H1 (cell line): Measurements from ENCODE around the gene PRSS12. TPM values are rescaled to one million over a fixed set of nuclear protein-coding genes. Genes with fewer than 3 reads are reported as not detected.

Source experiments
- CTCF ChIA-PET: fragments of 300-600 bp; sonication (Branson Sonifier 250); formaldehyde crosslinking; loops from one replicate; lab custom pipeline; 2021; ENCODE audit not compliant: partially characterized antibody; lab: Charles Lee
- POLR2A ChIA-PET: fragments of 300-600 bp; sonication (Branson Sonifier 250); formaldehyde crosslinking; loops from one replicate; lab custom pipeline; 2021; ENCODE audit warnings: inconsistent platforms; ENCODE audit not compliant: partially characterized antibody; lab: Charles Lee
- DNase-seq, 2 experiments: peaks; one replicate each; pipeline versions ENCODE4 v3.0.0 to v3.0.0-alpha.2; 2010 to 2022; ENCODE audit warnings: low spot score in 2 of 2, low read depth in 1 of 2, mixed read lengths in 1 of 2
- FAIRE-seq: peaks from 2 replicates; lab custom pipeline; 2011; peaks lifted over from hg19 to GRCh38; lab: Jason Lieb, UNC
- H2AFZ ChIP-seq: 2 replicates; pipeline ENCODE4 v1.8.1; 2012; ENCODE audit warnings: low read length, inconsistent platforms
- H2AK5ac ChIP-seq: 2 replicates; pipeline ENCODE4 v1.6.1; 2013; ENCODE audit warnings: low read depth, low read length
- H2BK120ac ChIP-seq: replicated peaks from 2 replicates; pipeline ENCODE3; 2013; ENCODE audit warnings: low read depth, low read length, inconsistent platforms
- H2BK12ac ChIP-seq: 2 replicates; pipeline ENCODE4 v1.6.1; 2013; ENCODE audit warnings: low read depth, low read length
- H2BK15ac ChIP-seq: 2 replicates; pipeline ENCODE4 v1.6.1; 2013; ENCODE audit warnings: low read length
- H2BK20ac ChIP-seq: 2 replicates; pipeline ENCODE4 v1.6.1; 2013; ENCODE audit warnings: low read length
- H2BK5ac ChIP-seq: 2 replicates; pipeline ENCODE4 v1.6.1; 2013; ENCODE audit warnings: low read depth, low read length
- H3K14ac ChIP-seq: 2 replicates; pipeline ENCODE4 v1.6.1; 2013; ENCODE audit warnings: inconsistent platforms; ENCODE audit not compliant: insufficient read length
- H3K18ac ChIP-seq: 2 replicates; pipeline ENCODE4 v1.6.1; 2013; ENCODE audit warnings: low read length; ENCODE audit errors: extremely low read depth
- H3K23ac ChIP-seq: 2 replicates; pipeline ENCODE4 v1.6.1; 2013; ENCODE audit warnings: inconsistent platforms; ENCODE audit not compliant: insufficient read length
- H3K23me2 ChIP-seq: 2 replicates; pipeline ENCODE4 v1.6.1; 2013; ENCODE audit warnings: low read depth, low read length
- H3K27ac ChIP-seq: 2 replicates; pipeline ENCODE4 v1.6.1; 2011; ENCODE audit warnings: low read depth, low read length, inconsistent platforms
- H3K27me3 ChIP-seq, 4 experiments: replicated peaks in 1 of 4; 1 replicate in 1 of 4; 2 replicates in 3 of 4; pipeline versions ENCODE4 v1.6.1 to v1.8.1; 2011 to 2013; ENCODE audit warnings: low read length in 3 of 4, mild to moderate bottlenecking in 3 of 4, inconsistent platforms in 2 of 4, mixed read lengths in 2 of 4, moderate library complexity in 1 of 4; ENCODE audit not compliant: control insufficient read depth in 3 of 4, insufficient read depth in 3 of 4; ENCODE audit errors: extremely low read depth in 1 of 4
- H3K36me3 ChIP-seq, 4 experiments: 2 replicates each; pipeline versions ENCODE4 v1.6.1 to v1.8.1; 2011 to 2013; ENCODE audit warnings: mild to moderate bottlenecking in 4 of 4, low read length in 3 of 4, moderate library complexity in 2 of 4, control low read depth in 1 of 4, inconsistent platforms in 1 of 4; ENCODE audit not compliant: insufficient read depth in 4 of 4, control insufficient read depth in 2 of 4
- H3K4ac ChIP-seq: replicated peaks from 2 replicates; pipeline ENCODE3; 2013; ENCODE audit warnings: low read length, low read depth, mixed read lengths, inconsistent platforms; ENCODE audit not compliant: insufficient read length
- H3K4me1 ChIP-seq, 4 experiments: replicated peaks in 1 of 4; 1 replicate in 1 of 4; 2 replicates in 3 of 4; pipeline versions ENCODE4 v1.6.1 to v1.8.1; 2011 to 2013; ENCODE audit warnings: low read length in 3 of 4, inconsistent platforms in 2 of 4, mixed read lengths in 1 of 4; ENCODE audit not compliant: insufficient read depth in 4 of 4, control insufficient read depth in 3 of 4
- H3K4me2 ChIP-seq, 2 experiments: 2 replicates each; pipeline versions ENCODE4 v1.6.1 to v1.8.1; 2011 to 2013; ENCODE audit warnings: low read depth in 2 of 2, low read length in 2 of 2, control low read depth in 1 of 2, inconsistent platforms in 1 of 2, mild to moderate bottlenecking in 1 of 2; ENCODE audit not compliant: insufficient read depth in 1 of 2
- H3K4me3 ChIP-seq, 4 experiments: fragments of 200-600, 300-600 bp in 1 of 4; sonication (generic), shearing (Covaris generic), sonication (Bioruptor Twin) in 1 of 4; 2 replicates each; pipeline versions ENCODE4 v1.5.1 to v1.8.1; 2011 to 2016; ENCODE audit warnings: low read length in 4 of 4, low read depth in 3 of 4, control low read depth in 2 of 4, inconsistent platforms in 2 of 4, mild to moderate bottlenecking in 2 of 4, mixed read lengths in 1 of 4, moderate library complexity in 1 of 4; ENCODE audit not compliant: insufficient read depth in 2 of 4; ENCODE audit errors: extremely low read depth in 1 of 4
- H3K56ac ChIP-seq: replicated peaks from 2 replicates; pipeline ENCODE3; 2013; ENCODE audit warnings: low read depth, mild to moderate bottlenecking, mixed read lengths, low read length, inconsistent platforms; ENCODE audit not compliant: insufficient read length
- H3K79me1 ChIP-seq: 2 replicates; pipeline ENCODE4 v1.6.1; 2013; ENCODE audit warnings: low read depth, low read length, control low read depth
- H3K79me2 ChIP-seq, 2 experiments: 2 replicates each; pipeline versions ENCODE4 v1.6.1 to v1.8.1; 2012 to 2013; ENCODE audit warnings: low read length in 2 of 2, mild to moderate bottlenecking in 2 of 2, inconsistent platforms in 1 of 2; ENCODE audit not compliant: insufficient read depth in 2 of 2, control insufficient read depth in 1 of 2
- H3K9ac ChIP-seq, 4 experiments: replicated peaks in 1 of 4; 1 replicate in 1 of 4; 2 replicates in 3 of 4; pipeline versions ENCODE4 v1.6.1 to v1.8.1; 2011 to 2013; ENCODE audit warnings: low read depth in 3 of 4, low read length in 3 of 4, control low read depth in 2 of 4, mild to moderate bottlenecking in 2 of 4, moderate library complexity in 2 of 4, inconsistent platforms in 1 of 4; ENCODE audit errors: extremely low read depth in 1 of 4
- H3K9me3 ChIP-seq, 2 experiments: 2 replicates each; pipeline versions ENCODE4 v1.6.1 to v1.8.1; 2012 to 2013; ENCODE audit warnings: mild to moderate bottlenecking in 2 of 2, moderate library complexity in 2 of 2, control low read depth in 1 of 2, inconsistent platforms in 1 of 2, low read depth in 1 of 2, low read length in 1 of 2, mixed read lengths in 1 of 2; ENCODE audit not compliant: insufficient read depth in 2 of 2
- H4K20me1 ChIP-seq, 2 experiments: replicated peaks in 1 of 2; 2 replicates each; pipeline versions ENCODE3 to v1.8.1; 2011 to 2013; ENCODE audit warnings: inconsistent platforms in 2 of 2, low read length in 2 of 2, mild to moderate bottlenecking in 1 of 2; ENCODE audit not compliant: insufficient read depth in 2 of 2, control insufficient read depth in 1 of 2
- H4K5ac ChIP-seq: 2 replicates; pipeline ENCODE4 v1.6.1; 2013; ENCODE audit warnings: low read length, low read depth, mixed read lengths, inconsistent platforms; ENCODE audit not compliant: insufficient read length
- H4K8ac ChIP-seq: 2 replicates; pipeline ENCODE4 v1.8.0; 2013; ENCODE audit warnings: mild to moderate bottlenecking, moderate library complexity, low read length, inconsistent platforms; ENCODE audit not compliant: insufficient read depth; ENCODE audit errors: extremely low read depth
- H4K91ac ChIP-seq: replicated peaks from 2 replicates; pipeline ENCODE3; 2013; ENCODE audit warnings: low read length, mixed read lengths, inconsistent platforms; ENCODE audit not compliant: insufficient read length
- CBX8 ChIP-seq: fragments of 300-800, 300-1000 bp; sonication (generic); IDR thresholded peaks from 2 replicates; pipeline ENCODE4 v1.7.1; 2016; ENCODE audit warnings: low read depth, low read length, borderline replicate concordance
- CEBPB ChIP-seq: IDR thresholded peaks from 2 replicates; pipeline ENCODE4 v1.6.1; 2012; ENCODE audit warnings: low read depth, low read length
- EP300 ChIP-seq, 2 experiments: IDR thresholded peaks; 1 replicate in 1 of 2; 2 replicates in 1 of 2; pipeline ENCODE4 v1.6.1; 2011 to 2012; ENCODE audit warnings: low read depth in 2 of 2, low read length in 2 of 2, mild to moderate bottlenecking in 2 of 2, borderline replicate concordance in 1 of 2, inconsistent platforms in 1 of 2, moderate library complexity in 1 of 2
- JUND ChIP-seq: IDR thresholded peaks from 2 replicates; pipeline ENCODE4 v1.6.1; 2011; ENCODE audit warnings: mild to moderate bottlenecking, improper control_type of control experiment, low read length
- KDM4A ChIP-seq: IDR thresholded peaks from one replicate; pipeline ENCODE4 v1.7.1; 2012; ENCODE audit warnings: low read depth, mild to moderate bottlenecking, moderate library complexity, low read length, inconsistent platforms; ENCODE audit not compliant: severe bottlenecking
- RAD21 ChIP-seq, 2 experiments: IDR thresholded peaks in 1 of 2; conservative IDR thresholded peaks in 1 of 2; 2 replicates each; pipeline ENCODE4 v1.6.1; 2011; ENCODE audit warnings: low read depth in 2 of 2, low read length in 2 of 2, improper control_type of control experiment in 1 of 2, inconsistent platforms in 1 of 2, mild to moderate bottlenecking in 1 of 2, moderate library complexity in 1 of 2
- RFX5 ChIP-seq: IDR thresholded peaks from 2 replicates; pipeline ENCODE4 v1.6.1; 2011; ENCODE audit warnings: low read depth, low read length, improper control_type of control experiment, borderline replicate concordance
- RNF2 ChIP-seq: fragments of 200-900, 300-1000 bp; sonication (generic); IDR thresholded peaks from 2 replicates; pipeline ENCODE4 v1.7.1; 2016; ENCODE audit warnings: borderline replicate concordance, low read depth, mild to moderate bottlenecking, antibody characterized with exemption, low read length; ENCODE audit not compliant: poor library complexity, severe bottlenecking; ENCODE audit errors: missing control alignments
- TAF7 ChIP-seq: optimal IDR thresholded peaks from 2 replicates; pipeline ENCODE3; 2011; ENCODE audit warnings: low read depth, mild to moderate bottlenecking, inconsistent platforms, low read length, moderate library complexity, borderline replicate concordance
- USF2 ChIP-seq: IDR thresholded peaks from 2 replicates; pipeline ENCODE4 v1.6.1; 2011; ENCODE audit warnings: low read length, improper control_type of control experiment
- WGBS, 2 experiments: shearing (Covaris generic) in 1 of 2; methylation state at CpG; one replicate each; pipeline versions ENCODE4 v1.1.6 to v1.1.7; 2013 to 2015; ENCODE audit warnings: low lambda C conversion rate in 2 of 2, mixed read lengths in 2 of 2, inconsistent platforms in 1 of 2, low coverage in 1 of 2, missing lambda C conversion rate in 1 of 2; ENCODE audit not compliant: insufficient replicate concordance in 2 of 2, insufficient coverage in 1 of 2, insufficient read length in 1 of 2; ENCODE audit errors: extremely low coverage in 1 of 2, missing lambda C conversion rate in 1 of 2; 5-methylcytosine and 5-hydroxymethylcytosine counted together
- polyA plus RNA-seq, 7 experiments: library from polyadenylated mRNA; depleted of rRNA in 3 of 7; stranded (reverse) in 5 of 7; unstranded in 2 of 7; fragments of >200 nt in 5 of 7; fragments of 200-250 nt in 2 of 7; gene quantifications; 1 replicate in 5 of 7; 2 replicates in 1 of 7; 4 replicates in 1 of 7; pipeline versions ENCODE4 v1.2.1 to v1.2.3, GENCODE V29; 2011 to 2013; ENCODE audit warnings: missing spikeins in 2 of 7, mixed read lengths in 2 of 7
- total RNA-seq: library from RNA; stranded (reverse); fragmentation: NEBNext Ultra II Directional; extraction: Animal tissue kit (Norgen Biotek cat#: 25700); gene quantifications from 2 replicates; pipeline ENCODE4 v1.2.1, GENCODE V29; 2021

Gene PRSS12
- total and polyA plus RNA-seq, 2 of the 8 experiments (the other 6 are each of a cell fraction or from before 2014, with no cell fraction given) = 2.6 to 9.3 TPM

- Histone ChIP-seq H3K79me1 (no peaks in the 10 kb centered on the region), H3K79me2 (no peaks in the 10 kb centered on the region), H3K36me3 (no peaks in the 10 kb centered on the region), H2AFZ (no peak overlapping the region), H2BK15ac (no peak overlapping the region), H4K20me1 (no peaks in the 10 kb centered on the region), H3K23ac (no peak overlapping the region), H2BK120ac (no peak overlapping the region), H3K4ac (no peak overlapping the region), H3K4me3 (no peak overlapping the region), H3K18ac (no peak overlapping the region), H3K4me1 (no peaks in the 10 kb centered on the region), H4K8ac (no peak overlapping the region), H4K91ac (no peak overlapping the region), H3K27me3 (no peaks in the 10 kb centered on the region), H4K5ac (no peak overlapping the region), H3K9me3 (no peaks in the 10 kb centered on the region), H2BK20ac (no peak overlapping the region), H2BK12ac (no peak overlapping the region), H3K56ac (no peak overlapping the region), H2AK5ac (no peak overlapping the region), H3K23me2 (no peaks in the 10 kb centered on the region), H2BK5ac (no peak overlapping the region), H3K14ac (no peak overlapping the region), H3K4me2 (no peak overlapping the region), H3K27ac (no peak overlapping the region), H3K9ac (no peak overlapping the region)
- ChIA-PET CTCF (no interaction called here), POLR2A (no interaction called here)
- 83% methylated on average over 2 of the region's 2 CpGs; no CpG with 5 or more reads in 1 of the 2 experiments for WGBS, 2 experiments
- DNase-seq (no peak), FAIRE-seq (no peak)
- TF ChIP-seq TAF7 (no peak), CEBPB (no peak), EP300 (IDR thresholded peaks at IDR 0.05; ENCODE audit: borderline replicate concordance in 1 of 2, low read depth in 2 of 2, low read length in 2 of 2) (no peak), KDM4A (no peak), RNF2 (no peak), USF2 (no peak), CBX8 (no peak), JUND (no peak), RFX5 (no peak), RAD21 (IDR thresholded peaks at IDR 0.05 in 1 of 2, conservative IDR thresholded peaks at IDR 0.05 in 1 of 2; ENCODE audit: low read depth in 2 of 2, low read length in 2 of 2) (no peak)
These were observed 61.9 kb downstream of the PRSS12 start for GRCh38 chr4:118290951-118291350.
